HG03108 (cell line): ENCODE measurements around the gene SLC28A1.
"Not testable (repeated sequence)": the region's sequence is repeated elsewhere in the genome, so short reads cannot be mapped to it uniquely, and the experiment has no call there.

ENCODE experiments used
- ATAC-seq: cut with Tn5 transposase; IDR thresholded peaks from one replicate; pipeline ENCODE4 v1.9.1; 2021; ENCODE audit warnings: moderate library complexity; ENCODE audit not compliant: unreplicated experiment

Gene SLC28A1

GRCh38 chr15:84961707-84962106, 77.2 kb downstream of the SLC28A1 start:
- ATAC-seq: no peak

GRCh38 chr15:84962955-84963354, 78.5 kb downstream of the SLC28A1 start:
- ATAC-seq: no peak

- no peak for ATAC-seq
Observed at GRCh38 chr15:84967380-84967779, 82.9 kb downstream of the SLC28A1 start.

- ATAC-seq: no peak
Observed at GRCh38 chr15:84968301-84968700, 83.8 kb downstream of the SLC28A1 start.

DNA sequence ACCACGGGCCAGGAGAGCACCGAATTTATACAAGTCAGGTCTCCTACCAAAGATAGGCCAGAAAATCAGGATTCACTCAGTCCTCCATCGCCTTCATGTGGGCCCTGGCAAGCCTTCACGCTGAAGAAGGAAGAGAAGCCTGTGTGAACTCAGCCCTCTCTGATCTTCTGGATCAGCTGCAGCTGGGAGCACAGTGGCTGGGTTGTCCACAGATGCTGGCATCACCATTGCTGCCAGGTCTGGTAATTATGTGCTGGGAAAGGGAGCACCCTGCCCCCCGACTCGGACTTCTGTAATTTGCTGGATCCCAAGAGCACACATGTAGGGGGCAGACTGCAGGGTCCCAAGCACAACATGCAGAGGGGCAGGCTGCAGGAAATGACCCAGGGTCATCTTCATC, 84.8 kb downstream of the SLC28A1 start:
- no peak for ATAC-seq

- no peak for ATAC-seq
Observed at GRCh38 chr15:84970843-84971242, 86.4 kb downstream of the SLC28A1 start.

- no peak for ATAC-seq
Observed at GRCh38 chr15:84973492-84974460, 89.3 kb downstream of the SLC28A1 start.

- no peak for ATAC-seq
Observed at GRCh38 chr15:84975871-84976351, 91.4 kb downstream of the SLC28A1 start.

DNA sequence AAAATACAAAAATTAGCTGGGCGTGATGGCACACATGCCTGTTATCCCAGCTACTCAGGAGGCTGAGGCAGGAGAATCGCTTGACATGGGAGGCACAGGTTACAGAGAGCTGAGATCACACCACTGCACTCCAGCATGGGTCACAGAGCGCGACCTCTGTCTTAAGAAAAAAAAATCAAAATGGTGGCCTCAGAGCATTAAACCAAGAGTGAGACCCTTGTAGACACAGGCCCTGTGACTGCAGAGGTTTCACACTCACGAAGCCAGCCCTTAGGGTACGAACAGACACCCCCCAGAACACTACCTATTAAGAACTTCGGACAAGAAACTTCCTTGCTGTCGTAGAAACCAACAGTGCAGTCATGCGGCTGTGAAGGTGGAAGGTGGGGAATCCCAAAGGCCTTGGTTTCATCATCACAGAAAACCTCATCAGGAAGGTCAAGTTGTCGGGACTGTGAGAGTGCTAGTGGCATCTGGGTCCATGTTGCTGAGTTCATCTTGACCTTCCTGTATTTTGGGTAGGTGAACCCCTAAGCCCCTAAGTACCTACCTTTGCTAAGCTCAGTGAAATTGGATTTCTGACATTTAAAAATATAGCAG, 92.4 kb downstream of the SLC28A1 start:
- ATAC-seq: no peak

- no peak for ATAC-seq
Observed at GRCh38 chr15:84979651-84980050, 95.2 kb downstream of the SLC28A1 start.

DNA sequence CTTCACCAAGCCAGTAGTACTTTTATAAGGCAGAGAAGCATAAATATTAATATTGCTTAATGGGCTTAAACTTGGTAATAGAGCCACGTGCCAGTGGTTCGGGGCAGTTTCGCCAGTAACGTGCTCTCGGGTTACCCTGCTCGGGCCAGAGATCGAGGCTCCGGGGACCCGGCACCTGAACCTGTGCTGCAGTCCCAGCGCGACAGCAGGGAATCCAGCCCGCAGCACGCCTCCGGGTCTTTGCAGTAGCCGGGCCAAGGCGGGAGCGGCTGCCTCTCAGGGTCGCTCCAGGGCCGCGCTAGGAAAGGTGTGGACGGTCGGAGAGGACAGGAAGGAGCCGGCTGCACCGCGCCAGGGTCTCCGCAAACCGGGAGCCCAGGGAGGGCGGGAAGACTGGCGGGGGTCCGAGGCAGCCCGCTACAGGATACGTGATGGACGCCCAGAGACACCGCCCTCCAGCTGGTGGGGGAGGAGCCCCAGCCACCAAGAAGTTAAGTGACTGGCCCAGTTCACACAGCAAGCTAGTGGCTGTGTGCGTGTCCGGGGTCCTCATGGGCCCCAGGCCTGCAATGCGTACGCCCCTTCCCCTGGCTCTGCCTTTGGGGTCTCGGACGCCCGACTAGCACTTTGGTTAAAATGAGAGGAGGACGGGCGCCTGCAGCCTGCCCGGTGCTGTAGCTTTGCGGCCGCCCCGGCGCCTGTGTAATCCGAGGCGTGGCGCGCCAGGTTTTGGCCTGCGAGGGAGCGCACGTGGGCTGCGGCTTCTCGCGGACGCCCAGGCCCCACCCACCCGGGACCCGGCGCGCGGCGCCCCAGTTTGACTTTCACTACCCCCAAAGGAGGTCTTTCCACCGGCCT, 96.0 kb downstream of the SLC28A1 start:
- ATAC-seq: peak; percentile 43

- peak; percentile 49 for ATAC-seq
Observed at GRCh38 chr15:84981054-84981710, 96.7 kb downstream of the SLC28A1 start.

GRCh38 chr15:84981711-84982300, 97.3 kb downstream of the SLC28A1 start, which contains the start of gene PDE8A:
Gene PDE8A, plus strand, starts transcription at chr15:84981856. Its CDS starts 307 bp downstream, at chr15:84982163.
- ATAC-seq: peak; percentile 23

- no peak for ATAC-seq
Observed at GRCh38 chr15:84982301-84982920, 97.9 kb downstream of the SLC28A1 start.

GRCh38 chr15:84983294-84983693, 98.8 kb downstream of the SLC28A1 start:
- no peak for ATAC-seq

GRCh38 chr15:84983711-84984110, 99.2 kb downstream of the SLC28A1 start:
- ATAC-seq: no peak

DNA sequence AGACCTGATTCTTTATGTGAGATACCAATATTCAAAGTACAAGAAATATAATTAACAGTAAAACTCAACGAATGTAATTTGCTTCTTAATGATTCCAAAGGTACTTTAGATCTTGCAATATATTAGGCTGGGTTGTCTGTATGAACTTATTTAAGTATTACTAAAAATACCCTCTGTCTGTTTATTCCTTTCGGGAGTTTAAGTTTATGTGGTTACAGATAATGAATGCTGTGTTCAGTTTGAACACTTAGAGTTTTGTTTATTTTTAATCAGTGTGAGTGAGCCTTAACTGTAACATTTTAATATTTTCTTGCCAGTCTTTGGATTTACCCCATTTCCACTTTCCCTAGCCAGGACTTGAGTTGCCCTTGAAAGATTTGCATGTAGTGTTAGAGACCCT, 100.7 kb downstream of the SLC28A1 start:
- no peak for ATAC-seq

DNA sequence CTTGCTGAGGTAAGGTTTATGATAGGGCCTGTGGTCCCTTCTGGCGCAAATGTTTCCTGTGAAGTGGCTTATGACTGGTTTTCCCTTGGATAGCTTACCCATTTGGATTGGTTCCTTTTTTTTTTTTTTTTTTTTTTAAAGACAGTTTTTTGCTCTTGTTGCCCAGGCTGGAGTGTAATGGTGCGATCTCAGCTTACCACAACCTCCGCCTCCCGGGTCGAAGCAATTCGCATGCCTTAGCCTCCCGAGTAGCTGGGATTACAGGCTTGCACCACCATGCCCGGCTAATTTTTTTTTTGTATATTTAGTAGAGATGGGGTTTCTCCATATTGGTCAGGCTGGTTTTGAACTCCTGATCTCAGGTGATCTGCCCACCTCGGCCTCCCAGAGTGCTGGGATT, 102.9 kb downstream of the SLC28A1 start:
- ATAC-seq: not testable (repeated sequence)

DNA sequence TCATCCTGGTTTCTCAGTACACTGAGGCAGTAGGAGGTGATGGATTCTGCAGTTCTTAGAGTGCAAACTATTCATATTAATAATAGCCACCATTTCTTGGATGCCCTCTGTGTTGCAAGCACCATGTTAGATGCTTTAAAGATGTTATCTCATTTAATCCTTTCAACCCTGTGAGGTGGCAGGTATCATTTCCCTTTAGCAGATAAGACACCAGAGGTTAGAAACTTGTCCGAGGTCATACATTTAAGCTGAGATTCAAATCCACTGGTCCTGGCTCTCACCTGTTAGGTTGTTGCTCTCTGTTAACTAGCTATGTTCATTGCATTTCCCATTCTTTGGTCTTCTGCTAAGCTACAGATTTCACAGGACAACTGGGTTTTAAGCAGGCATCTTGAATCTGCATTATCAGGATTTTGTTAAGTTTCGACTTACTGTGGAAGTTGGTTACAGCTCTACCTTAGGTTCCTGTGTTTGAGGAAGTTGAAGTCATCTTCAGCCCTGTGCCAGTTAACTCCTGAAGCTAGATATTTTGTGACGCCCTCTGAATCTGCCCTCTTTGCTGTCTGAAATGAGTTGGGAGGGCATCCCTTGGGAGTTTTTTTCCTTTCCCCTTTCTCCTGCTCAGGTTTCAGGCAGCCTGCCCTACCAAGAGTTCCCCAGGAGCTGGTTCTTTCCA, 103.6 kb downstream of the SLC28A1 start:
- ATAC-seq: no peak
